ENCODE measurements around the gene SAP30. TPM values are rescaled to one million over a fixed set of nuclear protein-coding genes. Genes with fewer than 3 reads are reported as not detected.

SAP30 gene
- total RNA-seq, 4 donors from 2014 or later = 15.1 to 58.5 (median 25.7) TPM

GRCh38 chr4:173334891-173335752 lies 35.6 kb upstream of the SAP30 start:
- intact Hi-C loops (cut with DNase I; ENCODE audit: low total_unique reads) = loop anchor here (5.0 kb wide), 1 partner anchor 32 kb away; no protein-coding TSS in a partner anchor
- TF ChIP-seq POLR2A (IDR thresholded peaks at IDR 0.05) = no peak
- TF ChIP-seq CTCF (IDR thresholded peaks at IDR 0.05) = peak in 1 of 4 experiments; percentile 6
- H3K27ac ChIP-seq = peak overlapping the region; percentile 41 to 100

GRCh38 chr4:173337463-173337862 lies 33.3 kb upstream of the SAP30 start:
- Histone ChIP-seq H3K9me3 (no peaks in the 10 kb centered on the region), H3K27me3 (no peaks in the 10 kb centered on the region), H3K4me3 (no peak overlapping the region), H3K36me3 (no peaks in the 10 kb centered on the region), H3K27ac (no peak overlapping the region), H3K4me1 (peaks cover 5 to 6% of the 10 kb centered on the region in 2 donors)
- no peak for TF ChIP-seq POLR2A (IDR thresholded peaks at IDR 0.05)
- no peak for TF ChIP-seq CTCF (IDR thresholded peaks at IDR 0.05)
- intact Hi-C loops (cut with DNase I; ENCODE audit: low total_unique reads) = no loop called here
- DNase-seq = no peak

More at GRCh38 chr4:173334891-173335752, 35.6 kb upstream of the SAP30 start:
- Histone ChIP-seq H3K36me3 (no peaks in the 10 kb centered on the region), H3K27me3 (no peaks in the 10 kb centered on the region), H3K4me1 (peaks cover 5 to 14% of the 10 kb centered on the region in 2 donors), H3K9me3 (no peaks in the 10 kb centered on the region), H3K4me3 (peak overlapping the region; percentile 90 to 100)
- peak; percentile 49 to 50 for DNase-seq

GRCh38 chr4:173343832-173344397 lies 26.8 kb upstream of the SAP30 start:
- Histone ChIP-seq H3K9me3 (no peaks in the 10 kb centered on the region), H3K36me3 (no peaks in the 10 kb centered on the region), H3K27me3 (no peaks in the 10 kb centered on the region), H3K27ac (no peak overlapping the region), H3K4me3 (no peak overlapping the region), H3K4me1 (no peaks in the 10 kb centered on the region)
- intact Hi-C loops (cut with DNase I; ENCODE audit: low total_unique reads) = no loop called here
- DNase-seq = no peak
- no peak for TF ChIP-seq POLR2A (IDR thresholded peaks at IDR 0.05)
- no peak for TF ChIP-seq CTCF (IDR thresholded peaks at IDR 0.05)

- DNase-seq = no peak
- Histone ChIP-seq H3K27me3 (no peaks in the 10 kb centered on the region), H3K27ac (no peak overlapping the region), H3K36me3 (no peaks in the 10 kb centered on the region), H3K4me1 (no peaks in the 10 kb centered on the region), H3K9me3 (no peaks in the 10 kb centered on the region), H3K4me3 (no peak overlapping the region)
- no peak for TF ChIP-seq POLR2A (IDR thresholded peaks at IDR 0.05)
- TF ChIP-seq CTCF (IDR thresholded peaks at IDR 0.05) = no peak
- intact Hi-C loops (cut with DNase I; ENCODE audit: low total_unique reads) = no loop called here
Measured at GRCh38 chr4:173345648-173346047, 25.1 kb upstream of the SAP30 start.

- Histone ChIP-seq H3K27me3 (no peaks in the 10 kb centered on the region), H3K4me3 (no peak overlapping the region), H3K36me3 (no peaks in the 10 kb centered on the region), H3K4me1 (no peaks in the 10 kb centered on the region), H3K27ac (no peak overlapping the region), H3K9me3 (no peaks in the 10 kb centered on the region)
- intact Hi-C loops (cut with DNase I; ENCODE audit: low total_unique reads) = no loop called here
- DNase-seq = no peak
- TF ChIP-seq POLR2A (IDR thresholded peaks at IDR 0.05) (no peak), CTCF (IDR thresholded peaks at IDR 0.05) (no peak)
Measured at GRCh38 chr4:173346074-173346473, 24.7 kb upstream of the SAP30 start.

Measured in uterus (tissue), 4 donors.